CD4-positive, alpha-beta T cell treated with Interferon alpha-2 for 1 hour (primary cell): ENCODE measurements around the gene HBS1L.

Source experiments
- DNase-seq, 2 donors: peaks; one replicate each; pipeline ENCODE4 v3.0.0-alpha.2; 2020 to 2022

HBS1L gene

DNA sequence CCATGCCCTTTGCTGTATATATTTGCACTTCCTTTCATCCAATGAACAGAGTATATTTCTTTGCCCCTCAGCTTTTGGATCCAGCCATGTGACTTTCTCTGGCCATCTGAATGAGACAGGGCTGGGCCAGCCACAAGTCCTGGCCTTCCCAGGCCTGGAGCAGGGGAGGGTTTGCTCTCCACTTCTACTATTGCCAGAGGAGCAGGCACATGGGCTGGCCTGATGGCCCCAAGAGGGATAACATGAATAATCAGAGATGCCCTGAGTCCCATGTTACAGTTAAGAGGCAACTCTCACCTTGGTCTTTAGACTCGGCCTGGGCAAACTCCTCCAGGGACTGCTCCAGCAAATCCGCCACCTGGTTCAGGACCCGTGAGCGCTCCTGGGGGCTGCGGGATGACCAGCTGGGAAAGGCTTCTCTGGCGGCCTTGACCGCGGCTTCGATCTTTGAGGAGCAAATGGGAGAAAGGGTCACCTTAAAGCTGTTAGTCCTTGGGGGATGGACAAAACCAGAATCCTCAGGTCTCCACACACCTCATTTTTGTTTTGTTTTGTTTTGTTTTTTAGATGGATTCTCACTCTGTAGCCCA, 111.0 kb downstream of the HBS1L start:
- DNase-seq, result no peak

- DNase-seq, result peak in 1 of 2 donors; percentile 53
These were observed 115.7 kb downstream of the HBS1L start for GRCh38 chr6:134938896-134939295.

- DNase-seq, result no peak
These were observed 117.2 kb downstream of the HBS1L start for GRCh38 chr6:134937426-134937825.

DNA sequence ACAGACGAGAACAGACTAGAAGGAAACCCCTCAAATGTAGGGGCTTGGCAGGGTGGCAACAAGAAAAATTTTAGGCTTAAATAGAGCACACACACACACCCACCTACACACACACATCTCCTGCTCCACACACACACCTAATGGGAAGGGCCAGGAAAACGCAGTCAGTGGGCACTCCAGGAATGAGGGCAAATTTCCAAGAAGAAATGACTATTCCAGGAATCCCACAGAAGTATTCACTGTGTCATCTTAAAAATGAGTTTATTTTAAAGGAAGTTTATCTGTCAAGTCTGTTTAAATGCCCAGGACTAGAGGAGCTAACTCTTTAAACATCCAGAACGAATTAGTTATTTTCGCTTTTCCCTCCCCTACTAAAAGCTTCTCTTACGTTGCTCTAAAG, 117.7 kb downstream of the HBS1L start:
- DNase-seq, result no peak

DNA sequence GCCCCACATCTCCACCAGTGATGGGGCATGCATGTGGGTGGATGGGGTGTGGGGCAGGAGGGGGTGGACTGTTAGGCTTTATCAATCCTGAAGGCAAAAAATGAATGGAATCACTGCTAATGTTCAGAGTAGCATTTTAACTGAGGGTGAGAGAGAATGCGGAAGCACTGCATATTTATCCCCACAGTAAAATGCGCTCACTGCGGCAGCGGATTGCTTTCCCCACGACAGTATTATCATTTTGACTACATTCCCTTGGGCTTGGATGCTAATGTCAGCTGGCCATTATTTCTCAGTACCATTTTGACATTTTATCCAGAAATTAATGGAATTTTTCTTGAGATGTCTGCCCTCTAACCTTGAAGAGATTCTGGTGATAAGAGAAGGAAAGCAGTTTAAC, 118.1 kb downstream of the HBS1L start:
- no peak for DNase-seq

DNA sequence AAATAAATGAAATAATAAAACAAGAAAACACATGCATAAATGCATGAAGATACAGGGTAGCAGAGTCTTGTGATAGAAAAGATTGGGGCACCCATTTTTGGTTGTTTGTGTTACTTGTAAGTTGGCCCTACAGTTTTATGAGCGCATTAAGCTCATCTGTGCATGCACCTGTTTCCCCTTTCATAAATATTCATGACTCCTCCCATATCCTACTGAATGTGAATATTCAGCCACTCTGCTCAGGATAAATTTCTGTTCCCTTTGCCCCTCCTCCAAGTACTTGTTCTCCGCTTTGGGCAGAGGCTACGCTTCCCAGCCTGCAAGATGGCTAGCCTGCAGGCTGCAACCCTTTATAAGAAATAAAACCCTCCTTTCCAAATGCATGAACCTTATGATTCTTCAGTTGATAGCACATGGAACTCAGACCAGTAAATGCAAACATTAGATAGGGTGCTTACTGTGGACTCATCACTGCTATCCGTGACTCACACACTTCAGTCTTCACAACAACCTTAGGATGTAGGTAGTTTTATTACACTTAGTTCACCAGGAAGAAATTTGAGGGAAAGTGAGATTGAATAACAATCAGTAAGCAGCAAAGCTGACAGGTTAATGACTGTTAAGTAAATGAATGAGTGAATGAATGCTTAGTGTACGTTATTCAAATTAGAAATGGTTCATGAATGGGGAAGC, 119.7 kb downstream of the HBS1L start:
- no peak for DNase-seq

GRCh38 chr6:134932535-134933470, 121.8 kb downstream of the HBS1L start:
- DNase-seq, result no peak

GRCh38 chr6:134932098-134932497, 122.5 kb downstream of the HBS1L start:
- no peak for DNase-seq

- DNase-seq, result no peak
These were observed 124.2 kb downstream of the HBS1L start for GRCh38 chr6:134930463-134930862.

GRCh38 chr6:134928151-134928900, 126.3 kb downstream of the HBS1L start:
- DNase-seq, result no peak

GRCh38 chr6:134925800-134926199, 128.8 kb downstream of the HBS1L start:
- DNase-seq, result no peak

DNA sequence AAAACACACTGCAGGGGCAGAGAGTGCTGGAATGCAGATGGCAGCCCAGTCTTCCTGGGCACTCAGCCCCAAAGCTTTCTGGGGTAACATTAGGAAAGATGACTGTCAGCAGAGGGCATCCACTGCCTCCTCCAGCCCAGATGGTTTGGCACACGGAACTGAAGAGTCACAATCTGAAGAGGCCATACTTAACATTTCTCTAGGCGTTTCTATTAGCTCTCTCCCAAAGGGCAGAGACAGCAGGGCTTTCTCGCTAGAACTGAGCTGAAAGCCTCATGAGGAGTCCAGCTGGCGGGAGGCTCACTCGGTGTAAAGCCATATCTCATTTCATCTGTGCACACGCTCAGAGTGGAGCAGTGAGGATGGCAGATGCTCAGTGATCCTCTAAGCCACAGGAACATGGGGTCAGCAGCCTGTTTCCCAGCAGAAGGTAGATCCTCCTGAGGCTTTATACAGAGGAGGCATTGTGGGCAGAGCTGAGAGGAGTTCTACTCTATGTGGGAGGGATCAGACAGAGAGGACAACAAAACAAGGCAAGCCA, 132.8 kb downstream of the HBS1L start:
- DNase-seq, result no peak

- DNase-seq, result no peak
These were observed 133.3 kb downstream of the HBS1L start for GRCh38 chr6:134921276-134921675.

DNA sequence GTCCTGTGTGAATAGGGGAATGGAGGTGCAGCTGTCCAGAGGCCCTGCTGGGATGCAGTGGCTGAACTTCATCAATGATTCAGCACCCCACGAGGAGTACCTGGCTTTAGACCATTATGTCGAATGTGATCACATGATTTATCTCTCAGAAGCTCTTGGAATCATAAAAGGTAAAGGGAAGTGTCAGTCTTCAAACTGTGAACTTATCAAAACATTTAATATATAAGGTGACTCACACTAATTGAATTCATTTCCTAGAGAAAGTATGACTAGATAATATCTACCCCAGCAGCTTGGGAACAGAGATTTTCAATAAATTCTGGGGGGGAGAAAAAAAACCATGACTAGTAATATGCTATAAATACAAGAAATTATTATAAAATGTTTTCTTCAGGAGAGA, 134.2 kb downstream of the HBS1L start:
- no peak for DNase-seq

- no peak for DNase-seq
These were observed 136.1 kb downstream of the HBS1L start for GRCh38 chr6:134918418-134918961.

- DNase-seq, result no peak
These were observed 143.1 kb downstream of the HBS1L start for GRCh38 chr6:134911547-134911946.

GRCh38 chr6:134910593-134910935, 144.1 kb downstream of the HBS1L start:
- no peak for DNase-seq
